ENCODE results near the gene TSPAN15.

GRCh38 chr10:69466689-69467088 is 15.4 kb downstream of the TSPAN15 start:
- TF ChIP-seq ELF4 (IDR thresholded peaks at IDR 0.05) (no peak), SP1 (IDR thresholded peaks at IDR 0.05) (no peak), ARNT (IDR thresholded peaks at IDR 0.05) (no peak), PKNOX1 (IDR thresholded peaks at IDR 0.05) (no peak)

All from HEK293T (cell line).